Stimulated activated CD4-positive, alpha-beta T cell treated with anti-CD3 and anti-CD28 coated beads, Interleukin-1b, Interleukin-23, amount 100 ng/mL, for 24 hours (primary cell): ENCODE measurements around the gene MYDGF.
"Not testable (repeated sequence)": the region's sequence is repeated elsewhere in the genome, so short reads cannot be mapped to it uniquely, and the experiment has no call there.

Experiments
- DNase-seq, 4 experiments: peaks; one replicate each; pipeline ENCODE4 v3.0.0-alpha.2; 2020; ENCODE audit warnings: low read depth in 4 of 4, low spot score in 1 of 4

The MYDGF gene

DNA sequence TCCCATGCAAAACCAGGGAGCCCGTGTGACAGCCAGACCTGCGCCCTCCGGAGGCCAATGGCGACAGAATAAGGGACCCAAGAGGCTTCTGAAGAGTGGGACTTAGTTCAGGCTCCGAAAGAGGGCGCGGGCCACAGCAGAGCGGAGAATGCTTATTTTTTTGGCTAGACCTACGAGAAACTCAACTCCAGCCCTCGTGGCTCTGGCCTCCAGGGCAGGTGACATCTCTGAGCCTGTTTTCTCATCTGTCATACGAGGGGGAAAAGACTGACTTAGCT is 30.5 kb upstream of the MYDGF start:
- DNase-seq = no peak

DNA sequence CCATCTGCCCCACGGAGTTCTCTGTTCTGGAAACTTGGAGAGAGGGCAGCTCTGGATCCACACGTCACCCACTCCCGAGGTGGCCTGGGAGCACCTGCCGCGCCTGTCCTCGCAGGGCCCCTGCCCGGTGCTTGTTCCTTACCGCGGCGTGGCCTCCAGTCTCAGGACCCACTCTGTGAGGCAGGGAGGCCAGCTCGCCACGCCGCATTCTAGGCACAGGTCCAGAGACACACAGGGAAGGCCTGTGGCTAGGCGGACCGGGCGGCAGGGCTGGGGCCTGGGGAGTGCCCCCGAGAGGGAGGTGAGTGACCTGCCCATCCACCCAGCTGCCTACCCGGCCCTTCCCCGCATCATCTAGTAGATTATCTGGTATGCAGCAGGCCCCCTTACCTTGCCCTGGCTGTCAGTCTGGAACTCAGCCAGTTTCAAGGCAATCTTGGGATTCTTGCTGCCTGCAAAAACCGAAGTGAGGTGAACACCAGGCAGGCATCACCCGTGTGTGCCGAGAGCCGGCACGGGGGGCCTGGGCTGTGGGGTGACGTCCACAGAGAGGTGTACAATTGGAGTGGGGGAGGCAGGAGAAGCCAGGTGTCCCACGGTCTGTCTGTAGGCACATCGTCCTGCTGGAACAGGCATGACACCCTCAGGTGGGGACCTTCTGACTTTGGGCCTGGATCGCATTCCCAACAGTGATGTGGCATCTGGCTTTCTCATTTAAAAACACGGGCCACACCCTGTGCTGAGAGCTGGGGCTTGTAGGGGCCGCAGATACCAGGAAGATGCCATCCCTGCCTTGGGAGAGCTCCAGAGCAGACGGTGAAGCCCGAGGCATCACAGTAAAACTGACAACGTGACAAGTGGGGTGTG is 29.9 kb upstream of the MYDGF start:
- no peak for DNase-seq

- no peak for DNase-seq
Observed at GRCh38 chr19:4697304-4697703, 27.2 kb upstream of the MYDGF start.

- no peak for DNase-seq
Observed at GRCh38 chr19:4695224-4695731, 25.1 kb upstream of the MYDGF start.

DNA sequence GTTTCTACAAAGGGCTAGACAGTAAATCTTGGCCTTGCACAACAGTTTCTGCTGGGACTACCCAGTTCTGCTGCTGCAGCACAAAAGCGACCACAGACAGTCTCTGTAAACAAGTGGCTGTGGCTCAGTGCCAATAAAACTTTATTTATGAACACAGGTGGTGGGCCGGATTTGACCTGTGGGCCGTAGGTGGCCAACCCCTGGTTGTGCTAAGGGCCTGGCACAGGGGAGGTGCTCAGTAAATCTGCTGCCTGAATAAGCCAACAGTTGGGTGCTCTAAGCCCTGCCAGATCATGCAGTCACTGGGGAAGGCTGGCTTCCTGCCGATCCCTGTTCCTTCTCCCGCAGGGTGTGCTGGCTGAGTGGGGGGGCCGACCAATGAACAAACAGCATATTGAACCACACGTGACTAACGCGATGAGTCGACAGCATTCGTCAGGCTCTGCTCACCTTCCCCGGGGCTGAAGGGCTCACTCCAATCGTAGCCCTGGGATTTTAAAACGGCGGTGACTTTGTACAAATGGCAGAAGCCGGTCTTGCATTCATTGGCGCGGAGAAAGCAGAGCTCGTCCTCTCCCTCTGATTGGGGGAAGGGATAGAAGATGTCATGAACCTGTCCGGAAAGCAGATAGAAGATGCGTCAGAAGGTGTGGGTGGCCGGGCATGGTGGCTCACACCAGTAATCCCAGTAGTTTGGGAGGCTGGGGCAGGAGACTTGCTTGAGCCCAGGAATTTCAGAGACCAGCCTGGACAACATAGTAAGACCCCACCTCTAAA is 24.3 kb upstream of the MYDGF start:
- DNase-seq = no peak

DNA sequence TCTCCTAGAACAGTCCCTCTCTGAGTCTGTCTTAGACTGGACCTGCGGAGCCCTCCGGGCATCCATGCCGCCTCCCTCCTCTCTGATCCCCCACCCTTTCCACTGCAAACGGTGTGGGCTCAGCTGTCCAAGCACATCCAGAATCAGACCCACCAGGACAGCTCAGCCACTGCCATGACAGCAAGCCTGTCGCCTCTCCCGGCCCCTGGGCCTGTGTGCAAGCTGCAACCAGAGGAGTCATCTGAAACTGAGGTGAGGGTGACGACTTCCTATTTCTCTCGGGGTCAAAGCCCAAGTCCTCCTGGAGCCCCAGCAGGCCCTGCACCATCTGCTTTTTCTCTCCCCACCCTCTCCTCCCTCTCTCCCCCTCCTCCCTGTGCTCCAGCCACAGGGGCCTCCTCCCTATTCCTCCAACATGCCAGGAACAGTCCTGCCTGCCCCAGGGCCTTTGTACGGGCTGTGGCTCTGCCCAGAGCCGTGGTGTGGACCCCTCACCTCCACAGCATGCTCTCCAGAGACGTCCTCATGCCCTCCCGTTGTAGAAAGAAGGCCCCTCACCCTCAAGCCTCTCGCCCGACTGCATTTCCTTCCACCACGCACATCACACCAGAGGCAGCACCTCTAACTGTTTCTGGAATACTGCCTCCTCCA is 23.5 kb upstream of the MYDGF start:
- no peak for DNase-seq

GRCh38 chr19:4693078-4693350 is 22.9 kb upstream of the MYDGF start:
- DNase-seq = no peak

DNA sequence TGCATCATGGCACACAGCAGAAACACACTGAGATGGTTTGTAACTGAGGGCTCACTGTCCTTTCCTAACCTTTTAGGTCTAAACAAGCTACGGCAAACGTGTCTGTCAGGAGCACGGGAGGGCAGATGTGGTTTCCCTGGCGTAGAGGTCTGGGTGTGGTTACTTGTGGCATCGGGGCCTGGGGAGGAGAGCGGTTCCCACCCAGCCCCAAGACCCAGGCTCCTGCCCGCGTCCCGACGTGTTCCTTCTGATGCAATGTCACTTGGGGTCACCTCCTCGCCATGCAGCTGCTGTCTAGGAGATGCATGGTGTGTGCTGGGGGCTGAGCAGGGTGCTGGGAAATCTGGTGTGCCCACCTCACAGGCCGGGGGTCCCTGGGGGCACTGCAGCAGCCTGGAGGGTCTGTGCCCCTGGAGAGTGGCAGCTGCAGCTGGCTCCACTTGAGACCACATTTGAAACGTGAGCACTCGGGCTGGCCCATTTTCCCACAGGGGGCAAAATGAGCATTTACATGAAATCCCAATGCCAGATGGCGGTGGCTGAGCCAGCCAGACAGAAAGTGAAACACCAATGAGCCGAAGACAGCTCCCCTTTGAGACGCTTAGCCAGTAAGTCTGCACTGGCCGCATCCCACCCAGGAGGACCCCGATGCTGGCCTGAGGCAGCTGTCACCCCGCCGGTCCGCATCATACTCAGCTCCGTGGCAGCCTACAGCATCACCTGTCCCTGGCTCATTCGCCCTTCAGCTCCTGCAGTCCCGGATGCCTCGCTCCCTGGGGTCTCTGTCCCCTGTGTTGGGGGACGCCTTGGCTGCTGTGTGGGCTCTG is 22.3 kb upstream of the MYDGF start:
- DNase-seq = no peak

DNA sequence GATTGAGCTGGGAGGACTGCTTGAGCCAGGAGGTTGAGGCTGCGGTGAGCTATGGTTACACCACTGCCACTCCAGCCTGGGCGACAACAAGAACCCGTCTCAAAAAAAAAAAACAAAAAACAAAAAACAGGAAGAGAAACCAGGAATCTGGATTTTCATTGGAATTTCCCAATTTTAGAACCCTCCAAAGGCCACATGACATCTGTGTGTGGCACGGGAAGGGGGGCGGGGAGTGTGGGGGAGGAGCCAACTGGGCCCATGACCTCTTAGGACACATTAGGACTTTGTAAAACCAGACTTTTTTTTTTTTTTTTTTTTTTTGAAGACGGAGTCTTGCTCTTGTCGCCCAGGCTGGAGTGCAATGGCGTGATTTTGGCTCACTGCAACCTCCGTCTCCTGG is 21.2 kb upstream of the MYDGF start:
- no peak for DNase-seq

GRCh38 chr19:4690361-4690760 is 20.2 kb upstream of the MYDGF start:
- DNase-seq = no peak

GRCh38 chr19:4689403-4689802 is 19.3 kb upstream of the MYDGF start:
- DNase-seq = no peak

- no peak for DNase-seq
Observed at GRCh38 chr19:4688587-4688986, 18.4 kb upstream of the MYDGF start.

- DNase-seq = no peak
Observed at GRCh38 chr19:4687396-4687795, 17.3 kb upstream of the MYDGF start.

- no peak for DNase-seq
Observed at GRCh38 chr19:4686700-4687099, 16.6 kb upstream of the MYDGF start.

DNA sequence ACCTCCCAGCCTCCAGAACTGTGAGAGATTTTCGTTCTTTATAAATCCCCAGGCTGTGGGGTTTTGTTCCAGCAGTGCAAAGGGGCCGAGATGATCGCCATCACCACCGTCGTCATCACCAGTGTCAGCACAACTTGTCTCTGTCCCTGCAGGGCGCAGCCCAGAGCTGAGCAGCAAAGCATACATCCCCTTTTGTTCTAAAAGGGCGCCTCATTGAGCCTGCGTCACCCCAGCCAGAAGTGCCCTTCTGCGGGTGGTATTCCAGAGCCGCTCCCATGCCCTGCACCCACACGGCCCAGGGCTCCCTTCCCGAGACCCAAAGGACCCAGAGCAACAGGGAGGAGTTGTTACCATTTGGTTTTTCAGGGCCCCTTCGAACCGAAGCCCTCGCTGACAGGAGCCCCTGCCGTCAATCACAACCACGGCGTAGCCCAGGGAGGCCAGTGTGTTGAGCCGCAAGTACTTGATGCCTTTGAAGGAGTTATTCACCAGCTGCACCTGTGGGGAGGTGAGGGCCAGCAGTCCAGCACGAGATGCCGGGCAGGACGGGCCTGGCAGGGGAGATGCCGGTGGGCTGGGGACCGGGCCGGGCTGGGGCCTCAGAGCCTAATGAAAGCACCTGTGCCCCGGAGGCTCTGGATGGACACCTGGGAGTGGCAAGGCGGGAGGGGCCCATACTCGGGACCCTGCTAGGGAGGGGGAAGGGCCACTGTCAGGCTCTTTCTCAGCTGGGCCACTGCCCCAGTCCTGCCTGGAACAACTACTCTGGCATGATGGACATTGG is 14.4 kb upstream of the MYDGF start:
- no peak for DNase-seq

GRCh38 chr19:4682417-4683200 is 12.5 kb upstream of the MYDGF start:
- no peak for DNase-seq

DNA sequence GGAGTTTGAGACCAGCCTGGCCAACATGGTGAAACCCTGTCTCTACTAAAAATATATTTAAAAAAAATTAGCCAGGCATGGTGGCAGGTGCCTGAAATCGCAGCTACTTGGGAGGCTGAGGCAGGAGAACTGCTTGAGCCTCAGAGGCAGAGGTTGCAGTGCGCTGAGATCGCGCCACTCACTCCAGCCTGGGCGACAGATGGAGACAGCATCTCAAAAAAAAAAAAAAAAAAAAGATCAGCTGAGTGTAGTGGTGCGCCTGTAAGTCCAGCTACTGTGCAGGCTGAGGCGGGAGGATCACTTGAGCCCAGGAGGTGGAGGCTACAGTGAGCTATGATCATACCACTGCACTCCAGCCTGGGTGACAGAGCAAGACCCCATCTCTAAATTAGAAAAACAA is 9.9 kb upstream of the MYDGF start:
- not testable (repeated sequence) for DNase-seq

- DNase-seq = no peak
Observed at GRCh38 chr19:4678881-4679790, 9.0 kb upstream of the MYDGF start.
